SK-N-SH (cell line): Measurements from ENCODE around the gene TSPAN12. TPM values are rescaled to one million over a fixed set of nuclear protein-coding genes. Genes with fewer than 3 reads are reported as not detected.

Source experiments
- CTCF ChIA-PET: fragments of 300-600, 350-600 bp; formaldehyde crosslinking; extraction: SDS; loops from one replicate; lab custom pipeline; 2021; lab: Yijun Ruan, JAX
- POLR2A ChIA-PET: fragments of 350-600 bp; sonication (Branson Sonifier 250); formaldehyde crosslinking; extraction: SDS; loops from one replicate; lab custom pipeline; 2020; ENCODE audit warnings: antibody characterized with exemption, inconsistent platforms; lab: Yijun Ruan, JAX
- DNase-seq: peaks from one replicate; pipeline ENCODE4 v3.0.0; 2012
- H2AFZ ChIP-seq: fragments of 200-600 bp; sonication (generic); 2 replicates; pipeline ENCODE4 v1.8.1; 2016; ENCODE audit warnings: antibody characterized with exemption, mild to moderate bottlenecking, low read depth
- H3F3A ChIP-seq: fragments of 200-600 bp; sonication (generic); replicated peaks from 2 replicates; pipeline ENCODE3; 2016; ENCODE audit warnings: antibody characterized with exemption, mild to moderate bottlenecking; ENCODE audit not compliant: insufficient read depth
- H3K27ac ChIP-seq, 2 experiments: fragments of 200-500 bp in 1 of 2; fragments of 200-600 bp in 1 of 2; sonication (Bioruptor generic) in 1 of 2; sonication (generic), shearing (Covaris generic) in 1 of 2; 2 replicates each; pipeline versions ENCODE4 v1.5.1 to v1.6.1; 2014 to 2016; ENCODE audit warnings: low read depth in 2 of 2, inconsistent platforms in 1 of 2, low read length in 1 of 2, mild to moderate bottlenecking in 1 of 2, mixed read lengths in 1 of 2
- H3K27me3 ChIP-seq: fragments of 200-600 bp; sonication (generic), shearing (Covaris generic); 2 replicates; pipeline ENCODE4 v1.6.1; 2016; ENCODE audit warnings: mixed run types; ENCODE audit not compliant: insufficient read depth
- H3K36me3 ChIP-seq, 2 experiments: fragments of 200-500 bp in 1 of 2; fragments of 200-600 bp in 1 of 2; sonication (Bioruptor generic) in 1 of 2; sonication (generic) in 1 of 2; replicated peaks in 1 of 2; 2 replicates each; pipeline versions ENCODE3 to v1.5.1; 2014 to 2016; ENCODE audit warnings: low read length in 1 of 2, mild to moderate bottlenecking in 1 of 2; ENCODE audit not compliant: insufficient read depth in 2 of 2, control insufficient read depth in 1 of 2
- H3K4me1 ChIP-seq, 2 experiments: fragments of 200-500 bp in 1 of 2; fragments of 200-600 bp in 1 of 2; sonication (Bioruptor generic) in 1 of 2; sonication (generic), shearing (Covaris generic) in 1 of 2; 2 replicates each; pipeline versions ENCODE4 v1.5.1 to v1.6.1; 2014 to 2016; ENCODE audit warnings: low read depth in 1 of 2, low read length in 1 of 2, mixed run types in 1 of 2; ENCODE audit not compliant: insufficient read depth in 2 of 2, control insufficient read depth in 1 of 2
- H3K4me2 ChIP-seq: fragments of 200-600 bp; sonication (generic), shearing (Covaris generic); 2 replicates; pipeline ENCODE4 v1.6.1; 2017; ENCODE audit warnings: mixed run types
- H3K4me3 ChIP-seq, 2 experiments: fragments of 200-500 bp in 1 of 2; fragments of 200-600 bp in 1 of 2; sonication (Bioruptor generic) in 1 of 2; sonication (generic), shearing (Covaris generic) in 1 of 2; 2 replicates each; pipeline versions ENCODE4 v1.5.1 to v1.8.1; 2014 to 2016; ENCODE audit warnings: low read depth in 2 of 2, inconsistent platforms in 1 of 2, low read length in 1 of 2, mild to moderate bottlenecking in 1 of 2, mixed read lengths in 1 of 2, moderate library complexity in 1 of 2
- H3K79me2 ChIP-seq: fragments of 200-600 bp; sonication (generic); 2 replicates; pipeline ENCODE4 v1.8.1; 2017; ENCODE audit warnings: mild to moderate bottlenecking; ENCODE audit not compliant: insufficient read depth
- H3K9ac ChIP-seq: fragments of 200-600 bp; sonication (generic); 2 replicates; pipeline ENCODE4 v1.6.1; 2017; ENCODE audit warnings: mixed run types
- H3K9me2 ChIP-seq: fragments of 200-600 bp; sonication (generic); 2 replicates; pipeline ENCODE4 v1.6.1; 2017; ENCODE audit warnings: mixed run types
- H3K9me3 ChIP-seq: fragments of 200-600 bp; sonication (generic); 2 replicates; pipeline ENCODE4 v1.6.1; 2017; ENCODE audit warnings: mixed run types, mild to moderate bottlenecking, moderate library complexity
- H4K20me1 ChIP-seq: fragments of 200-600 bp; sonication (generic); 2 replicates; pipeline ENCODE4 v1.6.1; 2017; ENCODE audit warnings: mild to moderate bottlenecking, mixed run types; ENCODE audit not compliant: insufficient read depth
- EP300 ChIP-seq, 2 experiments: IDR thresholded peaks; 2 replicates each; pipeline versions ENCODE4 v1.4.0 to v1.6.1; 2012; ENCODE audit warnings: borderline replicate concordance in 1 of 2, low read depth in 1 of 2, low read length in 1 of 2
- FOSL2 ChIP-seq: IDR thresholded peaks from 2 replicates; pipeline ENCODE4 v1.4.0; 2012; ENCODE audit warnings: low read depth, mild to moderate bottlenecking, moderate library complexity, borderline replicate concordance
- GATA2 ChIP-seq: sonication (generic); formaldehyde crosslinking; IDR thresholded peaks from 2 replicates; pipeline ENCODE4 v1.5.0; 2020; ENCODE audit warnings: mild to moderate bottlenecking, missing genetic modification reagents
- IRF3 ChIP-seq: fragments of 150-350 bp; IDR thresholded peaks from 2 replicates; pipeline ENCODE4 v1.6.1; 2016; ENCODE audit warnings: mild to moderate bottlenecking, low read depth, low read length
- MAX ChIP-seq: IDR thresholded peaks from 2 replicates; pipeline ENCODE4 v1.4.0; 2012; ENCODE audit warnings: low read depth
- MEF2A ChIP-seq: IDR thresholded peaks from 2 replicates; pipeline ENCODE4 v1.4.0; 2012; ENCODE audit warnings: low read depth, borderline replicate concordance
- NFIC ChIP-seq: IDR thresholded peaks from 2 replicates; pipeline ENCODE4 v1.4.0; 2012; ENCODE audit warnings: borderline replicate concordance
- PBX3 ChIP-seq: IDR thresholded peaks from 2 replicates; pipeline ENCODE4; 2012
- RAD21 ChIP-seq: IDR thresholded peaks from 2 replicates; pipeline ENCODE4 v1.6.1; 2012; ENCODE audit warnings: mild to moderate bottlenecking, low read length
- RCOR1 ChIP-seq: fragments of 150-350 bp; IDR thresholded peaks from 2 replicates; pipeline ENCODE4 v1.6.1; 2017; ENCODE audit warnings: antibody characterized with exemption, low read length
- TCF12 ChIP-seq: IDR thresholded peaks from 2 replicates; pipeline ENCODE4 v1.4.0; 2012
- USF1 ChIP-seq: IDR thresholded peaks from 2 replicates; pipeline ENCODE4 v1.4.0; 2012; ENCODE audit warnings: low read depth, borderline replicate concordance
- USF2 ChIP-seq: fragments of 150-350 bp; IDR thresholded peaks from 2 replicates; pipeline ENCODE4 v1.6.1; 2017; ENCODE audit warnings: antibody characterized with exemption, low read length, low read depth, borderline replicate concordance
- YY1 ChIP-seq: IDR thresholded peaks from 2 replicates; pipeline ENCODE4 v1.4.0; 2012; ENCODE audit warnings: low read depth, mild to moderate bottlenecking
- ZBTB33 ChIP-seq: IDR thresholded peaks from 2 replicates; pipeline ENCODE4 v1.4.0; 2012; ENCODE audit warnings: low read depth, borderline replicate concordance
- WGBS: methylation state at CpG from one replicate; pipeline ENCODE4 v1.1.6; 2017; ENCODE audit warnings: low lambda C conversion rate; 5-methylcytosine and 5-hydroxymethylcytosine counted together
- polyA plus RNA-seq, 3 experiments: library from polyadenylated mRNA; depleted of rRNA; stranded (reverse); fragments of >200 nt; gene quantifications; 2 replicates each; pipeline ENCODE4 v1.2.3, GENCODE V29; 2012

The TSPAN12 gene
- polyA plus RNA-seq, 1 of the 3 experiments (the other 2 are of a cell fraction): not detected

GRCh38 chr7:120743128-120743527 lies 114.8 kb downstream of the TSPAN12 start:
- 4% methylated on average over 3 of the region's 3 CpGs for WGBS
- H3K27me3 ChIP-seq: no peaks in the 10 kb centered on the region; the same call in none of the 2 replicates
- H3K79me2 ChIP-seq: no peaks in the 10 kb centered on the region
- no peaks in the 10 kb centered on the region for H3K4me1 ChIP-seq
- H2AFZ ChIP-seq: no peak overlapping the region
- no peak for DNase-seq
- TF ChIP-seq IRF3 (no peak), MEF2A (no peak), MAX (no peak), RAD21 (no peak), USF1 (no peak), YY1 (no peak), NFIC (no peak)
- H3K4me3 ChIP-seq: no peak overlapping the region
- H4K20me1 ChIP-seq: no peaks in the 10 kb centered on the region
- H3K9me2 ChIP-seq: no peaks in the 10 kb centered on the region
- H3F3A ChIP-seq: no peaks in the 10 kb centered on the region
- no peaks in the 10 kb centered on the region for H3K36me3 ChIP-seq
- H3K9ac ChIP-seq: no peak overlapping the region
- no peaks in the 10 kb centered on the region for H3K9me3 ChIP-seq
- H3K4me2 ChIP-seq: no peak overlapping the region
- ChIA-PET CTCF (interaction anchor here (0.7 to 1.5 kb wide), 3 partner anchors 9 to 18 kb away, joined by 3 read pairs; no protein-coding TSS in a partner anchor), POLR2A (no interaction called here)
- H3K27ac ChIP-seq: no peak overlapping the region

- ChIA-PET CTCF (interaction anchor here (0.7 to 1.5 kb wide), 3 partner anchors 10 to 17 kb away, joined by 3 read pairs; no protein-coding TSS in a partner anchor), POLR2A (no interaction called here)
- Histone ChIP-seq H3K4me3 (no peak overlapping the region), H3K4me2 (no peak overlapping the region), H3K27ac (no peak overlapping the region), H3K9me2 (no peaks in the 10 kb centered on the region), H3K79me2 (no peaks in the 10 kb centered on the region), H4K20me1 (no peaks in the 10 kb centered on the region), H2AFZ (no peak overlapping the region), H3K4me1 (no peaks in the 10 kb centered on the region), H3K9ac (no peak overlapping the region), H3K9me3 (no peaks in the 10 kb centered on the region), H3F3A (no peaks in the 10 kb centered on the region), H3K27me3 (no peaks in the 10 kb centered on the region; the same call in none of the 2 replicates), H3K36me3 (no peaks in the 10 kb centered on the region)
- DNase-seq: no peak
- TF ChIP-seq USF2 (no peak), GATA2 (CRISPR knock-in tag) (no peak), FOSL2 (no peak), EP300 (IDR thresholded peaks at IDR 0.05; ENCODE audit: borderline replicate concordance in 1 of 2, low read depth in 1 of 2, low read length in 1 of 2) (no peak), ZBTB33 (no peak), TCF12 (no peak), PBX3 (no peak), RCOR1 (no peak), USF1 (no peak)
- WGBS: 7% methylated on average over 5 of the region's 5 CpGs
These were observed 115.6 kb downstream of the TSPAN12 start for GRCh38 chr7:120742372-120742771.
